Stimulated activated CD8-positive, alpha-beta memory T cell treated with anti-CD3 and anti-CD28 coated beads, Interleukin-4, amount 100 ng/mL, for 24 hours (primary cell): Measurements from ENCODE around the gene CFAP77.
"Not testable (repeated sequence)": the region's sequence is repeated elsewhere in the genome, so short reads cannot be mapped to it uniquely, and the experiment has no call there.

Experiments used
- DNase-seq: peaks from one replicate; pipeline ENCODE4 v3.0.0-alpha.2; 2020; ENCODE audit warnings: low read depth

CFAP77 gene

GRCh38 chr9:132547976-132548730 is 138.1 kb downstream of the CFAP77 start:
- no peak for DNase-seq

- DNase-seq = no peak
These were observed 139.0 kb downstream of the CFAP77 start for GRCh38 chr9:132548751-132549640.

GRCh38 chr9:132551556-132551955 is 141.5 kb downstream of the CFAP77 start:
- DNase-seq = no peak

GRCh38 chr9:132552041-132552440 is 142.0 kb downstream of the CFAP77 start:
- DNase-seq = no peak

- no peak for DNase-seq
These were observed 144.7 kb downstream of the CFAP77 start for GRCh38 chr9:132554755-132555154.

- no peak for DNase-seq
These were observed 145.5 kb downstream of the CFAP77 start for GRCh38 chr9:132555528-132555927.

- DNase-seq = no peak
These were observed 146.2 kb downstream of the CFAP77 start for GRCh38 chr9:132556235-132556634.

- no peak for DNase-seq
These were observed 146.7 kb downstream of the CFAP77 start for GRCh38 chr9:132556714-132557113.

GRCh38 chr9:132557159-132557558 is 147.1 kb downstream of the CFAP77 start:
- DNase-seq = no peak

GRCh38 chr9:132559711-132560110 is 149.7 kb downstream of the CFAP77 start:
- DNase-seq = no peak

GRCh38 chr9:132560616-132561202 is 150.7 kb downstream of the CFAP77 start:
- DNase-seq = no peak

GRCh38 chr9:132562306-132562573 is 152.2 kb downstream of the CFAP77 start:
- DNase-seq = no peak

- DNase-seq = no peak
These were observed 154.5 kb downstream of the CFAP77 start for GRCh38 chr9:132564526-132564925.

GRCh38 chr9:132568787-132569186 is 158.8 kb downstream of the CFAP77 start:
- not testable (repeated sequence) for DNase-seq

- DNase-seq = no peak
These were observed 162.0 kb downstream of the CFAP77 start for GRCh38 chr9:132571806-132572600.

- DNase-seq = no peak
These were observed 162.9 kb downstream of the CFAP77 start for GRCh38 chr9:132572921-132573320.

GRCh38 chr9:132575005-132575609 is 165.1 kb downstream of the CFAP77 start:
- DNase-seq = peak; percentile 22

GRCh38 chr9:132575811-132576210 is 165.8 kb downstream of the CFAP77 start:
- no peak for DNase-seq

GRCh38 chr9:132577119-132577518 is 167.1 kb downstream of the CFAP77 start:
- DNase-seq = no peak

GRCh38 chr9:132578367-132578932 is 168.4 kb downstream of the CFAP77 start:
- no peak for DNase-seq

- DNase-seq = no peak
These were observed 169.4 kb downstream of the CFAP77 start for GRCh38 chr9:132579427-132579798.
